CD8-positive, alpha-beta memory T cell (primary cell): ENCODE results near the gene ZC3H8. TPM values are rescaled to one million over a fixed set of nuclear protein-coding genes. Genes with fewer than 3 reads are reported as not detected.
A peak's percentile ranks its signal among the peaks of the same experiment; 100 is the strongest.

Source experiments
- CTCF ChIA-PET: fragments of 350-600 bp; sonication (Branson Sonifier 250); formaldehyde crosslinking; loops from one replicate; lab custom pipeline; 2021; ENCODE audit warnings: antibody characterized with exemption; lab: Charles Lee
- POLR2A ChIA-PET: fragments of 350-600 bp; sonication (Branson Sonifier 250); formaldehyde crosslinking; loops from one replicate; lab custom pipeline; 2021; ENCODE audit warnings: antibody characterized with exemption; lab: Charles Lee
- DNase-seq, 5 donors: peaks; one replicate each; pipeline versions ENCODE4 v3.0.0 to v3.0.0-alpha.2; 2020 to 2022; ENCODE audit warnings: mixed read lengths in 1 of 5
- H3K27ac ChIP-seq: one replicate; pipeline ENCODE4 v1.7.0; 2013; ENCODE audit warnings: low read depth, mild to moderate bottlenecking, low read length, moderate library complexity
- H3K27me3 ChIP-seq: 2 replicates; pipeline ENCODE4 v1.7.0; 2013; ENCODE audit warnings: low read length, mild to moderate bottlenecking; ENCODE audit not compliant: insufficient read depth, poor library complexity, severe bottlenecking
- H3K36me3 ChIP-seq: 2 replicates; pipeline ENCODE4 v1.7.0; 2013; ENCODE audit warnings: mild to moderate bottlenecking, low read length, moderate library complexity; ENCODE audit not compliant: insufficient read depth
- H3K4me1 ChIP-seq: 2 replicates; pipeline ENCODE4 v1.7.0; 2013; ENCODE audit warnings: mild to moderate bottlenecking, low read length, moderate library complexity; ENCODE audit not compliant: insufficient read depth
- H3K4me3 ChIP-seq: 2 replicates; pipeline ENCODE4 v1.7.0; 2013; ENCODE audit warnings: mild to moderate bottlenecking, low read length
- H3K9me3 ChIP-seq: 2 replicates; pipeline ENCODE4 v1.7.0; 2013; ENCODE audit warnings: mild to moderate bottlenecking, low read length
- H3K27ac Mint-ChIP-seq, 8 donors: one replicate each; pipeline ENCODE4 v1.8.0; 2020 to 2021; ENCODE audit warnings: mixed read lengths in 8 of 8, mild to moderate bottlenecking in 6 of 8, inconsistent platforms in 3 of 8, moderate library complexity in 3 of 8
- H3K27me3 Mint-ChIP-seq, 2 donors: one replicate each; pipeline ENCODE4 v1.8.0; 2020 to 2021; ENCODE audit warnings: mixed read lengths in 2 of 2, mild to moderate bottlenecking in 1 of 2, moderate library complexity in 1 of 2
- H3K36me3 Mint-ChIP-seq, 3 donors: one replicate each; pipeline ENCODE4 v1.8.0; 2020 to 2021; ENCODE audit warnings: mixed read lengths in 3 of 3, inconsistent platforms in 1 of 3, mild to moderate bottlenecking in 1 of 3
- H3K4me1 Mint-ChIP-seq, 3 donors: one replicate each; pipeline ENCODE4 v1.8.0; 2020 to 2021; ENCODE audit warnings: mixed read lengths in 3 of 3, inconsistent platforms in 1 of 3, mild to moderate bottlenecking in 1 of 3
- H3K4me3 Mint-ChIP-seq, 7 donors: one replicate each; pipeline ENCODE4 v1.8.0; 2020 to 2021; ENCODE audit warnings: mixed read lengths in 7 of 7, mild to moderate bottlenecking in 6 of 7, moderate library complexity in 4 of 7, inconsistent platforms in 2 of 7
- H3K9me3 Mint-ChIP-seq, 5 donors: one replicate each; pipeline ENCODE4 v1.8.0; 2020 to 2022; ENCODE audit warnings: mixed read lengths in 5 of 5, mild to moderate bottlenecking in 3 of 5, moderate library complexity in 2 of 5, inconsistent platforms in 1 of 5
- polyA plus RNA-seq: library from polyadenylated mRNA; unstranded; fragments of 300-500 nt; fragmentation: Illumina TruSeq; gene quantifications from one replicate; pipeline ENCODE4 v1.2.3, GENCODE V29; 2021
- total RNA-seq, 2 experiments: library from RNA; stranded (reverse); gene quantifications; one replicate each; pipeline ENCODE4 v1.2.3, GENCODE V29; 2021

Gene ZC3H8
- total and polyA plus RNA-seq, 3 experiments from 2014 or later: 13.4 to 32.0 (median 29.7) TPM

GRCh38 chr2:112257575-112257974 is 2.7 kb upstream of the ZC3H8 start:
- ChIA-PET CTCF (no interaction called here), POLR2A (interaction anchor here (0.6 kb wide), 1 partner anchor 19 kb away, joined by 3 read pairs; no protein-coding TSS in a partner anchor)
- H3K4me1 ChIP-seq: peaks cover 28% of the 10 kb centered on the region
- H3K4me3 Mint-ChIP-seq: no peak overlapping the region
- no peaks in the 10 kb centered on the region for H3K9me3 ChIP-seq
- peaks cover 0 to 2% (median 0%) of the 10 kb centered on the region in 3 donors for H3K36me3 Mint-ChIP-seq
- H3K4me3 ChIP-seq: no peak overlapping the region
- no peak overlapping the region for H3K27ac ChIP-seq
- peaks cover 0 to 1% (median 0%) of the 10 kb centered on the region in 5 donors for H3K9me3 Mint-ChIP-seq
- H3K27me3 Mint-ChIP-seq: peaks cover 0 to 5% of the 10 kb centered on the region in 2 donors
- no peaks in the 10 kb centered on the region for H3K27me3 ChIP-seq
- DNase-seq: no peak
- no peaks in the 10 kb centered on the region for H3K36me3 ChIP-seq
- H3K27ac Mint-ChIP-seq: peak overlapping the region in 1 of 8 donors; percentile 37
- peaks cover 19 to 23% (median 22%) of the 10 kb centered on the region in 3 donors for H3K4me1 Mint-ChIP-seq

GRCh38 chr2:112256654-112257053 is 1.8 kb upstream of the ZC3H8 start:
- no peak overlapping the region for H3K4me3 ChIP-seq
- no peaks in the 10 kb centered on the region for H3K9me3 ChIP-seq
- H3K27ac Mint-ChIP-seq: peak overlapping the region in 2 of 8 donors; percentile 50 to 88
- H3K4me1 Mint-ChIP-seq: peaks cover 19 to 23% (median 22%) of the 10 kb centered on the region in 3 donors
- peaks cover 33% of the 10 kb centered on the region for H3K4me1 ChIP-seq
- CTCF ChIA-PET: no interaction called here
- no peaks in the 10 kb centered on the region for H3K9me3 Mint-ChIP-seq
- no peaks in the 10 kb centered on the region for H3K27me3 ChIP-seq
- POLR2A ChIA-PET: interaction anchor here (0.6 kb wide), 1 partner anchor 18 kb away, joined by 3 read pairs; no protein-coding TSS in a partner anchor
- DNase-seq: no peak
- H3K36me3 Mint-ChIP-seq: peaks cover 0 to 2% (median 0%) of the 10 kb centered on the region in 3 donors
- no peaks in the 10 kb centered on the region for H3K36me3 ChIP-seq
- H3K27me3 Mint-ChIP-seq: peaks cover 0 to 4% of the 10 kb centered on the region in 2 donors
- no peak overlapping the region for H3K4me3 Mint-ChIP-seq
- H3K27ac ChIP-seq: no peak overlapping the region

DNA sequence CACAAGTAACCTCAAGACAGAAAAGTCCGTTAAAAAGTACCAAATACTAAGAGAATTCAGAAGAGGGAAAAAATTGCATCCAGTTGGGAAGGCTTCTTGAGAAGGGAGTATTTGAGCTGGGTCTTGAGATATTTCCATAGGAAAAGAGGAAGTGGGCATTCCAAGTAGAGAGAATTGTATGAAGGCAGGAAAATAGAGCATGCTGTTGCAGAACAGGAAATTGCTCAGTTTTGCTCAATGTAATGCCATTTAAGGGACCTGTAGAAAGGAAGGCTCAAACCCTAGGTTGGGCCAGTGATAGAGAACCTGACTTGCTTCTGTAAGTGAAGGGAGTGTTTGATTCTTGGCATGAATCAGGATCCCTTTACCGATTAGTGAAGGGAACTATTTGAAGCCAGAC is 1.0 kb upstream of the ZC3H8 start:
- peak overlapping the region in 5 of 7 donors; percentile 33 to 91 (median 87) for H3K4me3 Mint-ChIP-seq
- H3K9me3 ChIP-seq: no peaks in the 10 kb centered on the region
- no peaks in the 10 kb centered on the region for H3K27me3 ChIP-seq
- CTCF ChIA-PET: interaction anchor here (1.0 to 1.7 kb wide), 2 partner anchors 9 to 10 kb away, joined by 4 to 5 read pairs; no protein-coding TSS in a partner anchor
- peak overlapping the region in 2 of 8 donors; percentile 10 to 88 for H3K27ac Mint-ChIP-seq
- H3K4me3 ChIP-seq: no peak overlapping the region
- H3K4me1 ChIP-seq: peaks cover 33% of the 10 kb centered on the region
- H3K36me3 Mint-ChIP-seq: peaks cover 0 to 2% (median 0%) of the 10 kb centered on the region in 3 donors
- POLR2A ChIA-PET: interaction anchor here (2.3 kb wide), 1 partner anchor 19 kb away, joined by 15 read pairs; no protein-coding TSS in a partner anchor
- no peaks in the 10 kb centered on the region for H3K36me3 ChIP-seq
- H3K27me3 Mint-ChIP-seq: peaks cover 0 to 2% of the 10 kb centered on the region in 2 donors
- no peaks in the 10 kb centered on the region for H3K9me3 Mint-ChIP-seq
- peaks cover 19 to 23% (median 22%) of the 10 kb centered on the region in 3 donors for H3K4me1 Mint-ChIP-seq
- no peak overlapping the region for H3K27ac ChIP-seq
- no peak for DNase-seq

GRCh38 chr2:112253261-112253815 is 1.5 kb downstream of the ZC3H8 start:
- Histone ChIP-seq H3K36me3 (peaks cover 4% of the 10 kb centered on the region), H3K27me3 (no peaks in the 10 kb centered on the region), H3K4me1 (peaks cover 27% of the 10 kb centered on the region), H3K27ac (no peak overlapping the region), H3K4me3 (peak overlapping the region; percentile 71), H3K9me3 (no peaks in the 10 kb centered on the region)
- Mint-ChIP-seq H3K4me3 (peak overlapping the region in 6 of 7 donors; percentile 24 to 91 (median 88)), H3K27ac (peak overlapping the region in 4 of 8 donors; percentile 50 to 97 (median 90)), H3K4me1 (peaks cover 13 to 15% (median 15%) of the 10 kb centered on the region in 3 donors), H3K27me3 (no peaks in the 10 kb centered on the region), H3K9me3 (no peaks in the 10 kb centered on the region), H3K36me3 (peaks cover 0 to 10% (median 0%) of the 10 kb centered on the region in 3 donors)
- POLR2A ChIA-PET: interaction anchor here (1.2 kb wide), 1 partner anchor 65 kb away, joined by 4 read pairs; no protein-coding TSS in a partner anchor
- DNase-seq: no peak
- CTCF ChIA-PET: interaction anchor here (0.9 kb wide), 1 partner anchor 21 kb away, joined by 3 read pairs; no protein-coding TSS in a partner anchor

DNA sequence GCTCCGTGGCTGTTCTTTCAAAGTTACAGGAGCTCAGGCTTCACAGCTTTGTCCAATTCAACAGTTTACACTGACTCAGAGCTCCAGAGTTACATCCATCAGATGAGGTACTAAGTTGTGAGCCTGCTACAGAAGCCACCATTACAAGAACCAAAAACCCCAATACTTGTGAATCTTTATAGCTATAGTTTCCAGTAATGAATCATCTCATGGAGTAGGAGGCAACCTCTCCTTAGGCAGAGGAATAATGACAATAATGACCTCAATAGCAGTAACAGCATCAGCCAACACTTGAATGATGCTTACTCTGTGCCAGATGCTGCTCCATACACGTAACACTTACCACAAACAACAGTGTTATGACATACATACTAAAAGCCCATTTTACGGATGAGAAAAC is 3.6 kb downstream of the ZC3H8 start:
- no peak for DNase-seq
- Mint-ChIP-seq H3K27ac (no peak overlapping the region), H3K36me3 (peaks cover 0 to 26% (median 6%) of the 10 kb centered on the region in 3 donors), H3K27me3 (no peaks in the 10 kb centered on the region), H3K4me1 (peaks cover 13 to 18% (median 15%) of the 10 kb centered on the region in 3 donors), H3K4me3 (no peak overlapping the region), H3K9me3 (no peaks in the 10 kb centered on the region)
- Histone ChIP-seq H3K4me1 (peaks cover 27% of the 10 kb centered on the region), H3K36me3 (peaks cover 5% of the 10 kb centered on the region), H3K27me3 (no peaks in the 10 kb centered on the region), H3K4me3 (no peak overlapping the region), H3K9me3 (no peaks in the 10 kb centered on the region), H3K27ac (no peak overlapping the region)
- CTCF ChIA-PET: no interaction called here
- POLR2A ChIA-PET: no interaction called here

GRCh38 chr2:112244854-112245253 is 10.0 kb downstream of the ZC3H8 start:
- peaks cover 0 to 61% (median 14%) of the 10 kb centered on the region in 3 donors for H3K36me3 Mint-ChIP-seq
- H3K9me3 ChIP-seq: no peaks in the 10 kb centered on the region
- H3K9me3 Mint-ChIP-seq: no peaks in the 10 kb centered on the region
- peaks cover 7% of the 10 kb centered on the region for H3K36me3 ChIP-seq
- H3K4me1 ChIP-seq: peaks cover 19% of the 10 kb centered on the region
- peak overlapping the region in 1 of 8 donors; percentile 61 for H3K27ac Mint-ChIP-seq
- no peak overlapping the region for H3K4me3 Mint-ChIP-seq
- no peak overlapping the region for H3K27ac ChIP-seq
- POLR2A ChIA-PET: no interaction called here
- CTCF ChIA-PET: no interaction called here
- DNase-seq: no peak
- H3K4me1 Mint-ChIP-seq: peaks cover 10 to 36% (median 31%) of the 10 kb centered on the region in 3 donors
- H3K27me3 Mint-ChIP-seq: no peaks in the 10 kb centered on the region
- H3K4me3 ChIP-seq: no peak overlapping the region
- H3K27me3 ChIP-seq: no peaks in the 10 kb centered on the region

DNA sequence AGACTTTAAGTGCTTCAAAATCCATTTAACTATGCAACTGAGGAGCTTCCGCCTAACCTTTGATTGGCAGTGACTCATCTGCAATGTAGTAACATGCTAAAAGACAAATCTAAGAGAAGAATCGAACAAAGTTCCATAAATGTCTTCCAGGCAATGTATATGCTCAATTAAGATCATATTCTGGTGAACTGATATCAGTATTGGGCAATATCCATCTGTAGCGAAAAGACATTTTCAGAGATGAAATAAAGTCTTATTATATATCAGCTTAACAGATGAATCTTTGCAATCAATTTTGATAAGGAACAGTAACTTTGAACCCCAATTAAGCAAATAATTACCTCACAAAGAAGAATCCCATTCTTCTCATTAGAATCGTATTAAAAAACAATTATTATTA is 11.6 kb downstream of the ZC3H8 start:
- Mint-ChIP-seq H3K27me3 (no peaks in the 10 kb centered on the region), H3K4me1 (peaks cover 10 to 36% (median 33%) of the 10 kb centered on the region in 3 donors), H3K9me3 (no peaks in the 10 kb centered on the region), H3K36me3 (peaks cover 0 to 53% (median 14%) of the 10 kb centered on the region in 3 donors), H3K27ac (peak overlapping the region in 1 of 8 donors; percentile 7), H3K4me3 (no peak overlapping the region)
- Histone ChIP-seq H3K27me3 (no peaks in the 10 kb centered on the region), H3K4me1 (peaks cover 19% of the 10 kb centered on the region), H3K27ac (no peak overlapping the region), H3K36me3 (peaks cover 3% of the 10 kb centered on the region), H3K9me3 (no peaks in the 10 kb centered on the region), H3K4me3 (no peak overlapping the region)
- ChIA-PET POLR2A (no interaction called here), CTCF (interaction anchor here (1.1 to 1.5 kb wide), 2 partner anchors 12 to 17 kb away, joined by 3 read pairs; partner anchors contain the start of gene ZC3H8)
- DNase-seq: no peak

- H3K27ac Mint-ChIP-seq: peak overlapping the region in 1 of 8 donors; percentile 15
- DNase-seq: peak in 1 of 5 donors; percentile 14
- Histone ChIP-seq H3K4me3 (no peak overlapping the region), H3K36me3 (peaks cover 3% of the 10 kb centered on the region), H3K4me1 (peaks cover 19% of the 10 kb centered on the region), H3K27me3 (no peaks in the 10 kb centered on the region), H3K27ac (no peak overlapping the region), H3K9me3 (no peaks in the 10 kb centered on the region)
- peaks cover 10 to 36% (median 33%) of the 10 kb centered on the region in 3 donors for H3K4me1 Mint-ChIP-seq
- no peaks in the 10 kb centered on the region for H3K9me3 Mint-ChIP-seq
- ChIA-PET POLR2A (no interaction called here), CTCF (interaction anchor here (1.1 to 1.5 kb wide), 2 partner anchors 13 to 16 kb away, joined by 3 read pairs; partner anchors contain the start of gene ZC3H8)
- H3K4me3 Mint-ChIP-seq: no peak overlapping the region
- H3K27me3 Mint-ChIP-seq: no peaks in the 10 kb centered on the region
- peaks cover 0 to 51% (median 12%) of the 10 kb centered on the region in 3 donors for H3K36me3 Mint-ChIP-seq
Measured at GRCh38 chr2:112242384-112242783, 12.5 kb downstream of the ZC3H8 start.
